Islet precursor cell (in vitro differentiated cells): ENCODE results near the gene MCF2L.
"Not testable (repeated sequence)": the region's sequence is repeated elsewhere in the genome, so short reads cannot be mapped to it uniquely, and the experiment has no call there.

Experiments used
- DNase-seq: peaks from one replicate; pipeline ENCODE4 v3.0.0-alpha.2; 2018

The MCF2L gene

DNA sequence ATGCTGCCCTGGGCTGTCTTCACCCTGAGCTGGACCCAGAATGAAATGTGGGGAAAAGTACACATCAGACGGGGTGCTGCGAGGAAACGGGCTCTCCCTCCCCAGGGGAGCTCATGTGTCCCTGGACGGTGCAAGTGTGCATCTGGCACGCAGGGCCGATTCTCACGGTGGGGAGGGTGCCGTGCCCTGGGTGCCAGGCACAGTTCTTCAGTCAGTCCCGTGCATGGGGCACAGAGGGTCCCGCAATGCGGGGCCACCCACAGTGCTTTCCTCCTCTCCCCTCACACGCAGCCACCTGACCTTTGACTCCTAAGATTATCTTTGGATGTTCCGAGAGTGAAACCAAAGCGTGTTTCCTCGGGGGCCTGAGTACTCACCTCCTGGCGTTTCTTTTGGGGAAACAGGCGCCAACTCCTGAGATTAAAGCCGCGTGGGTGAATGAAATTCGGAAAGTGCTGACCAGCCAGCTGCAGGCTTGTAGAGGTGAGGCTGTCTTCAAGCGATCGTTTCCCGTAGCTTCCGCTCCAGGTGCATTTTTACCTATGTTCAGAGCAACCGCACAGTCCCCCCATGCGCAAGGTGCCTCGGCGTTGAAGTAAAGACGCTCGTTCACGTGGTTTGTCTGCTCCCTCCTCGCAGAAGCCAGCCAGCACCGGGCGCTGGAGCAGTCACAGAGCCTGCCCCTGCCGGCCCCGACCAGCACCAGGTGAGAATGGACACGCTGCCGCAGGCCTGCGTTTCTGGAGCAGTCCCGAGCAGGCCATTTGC is 119.1 kb downstream of the MCF2L start:
- no peak for DNase-seq

DNA sequence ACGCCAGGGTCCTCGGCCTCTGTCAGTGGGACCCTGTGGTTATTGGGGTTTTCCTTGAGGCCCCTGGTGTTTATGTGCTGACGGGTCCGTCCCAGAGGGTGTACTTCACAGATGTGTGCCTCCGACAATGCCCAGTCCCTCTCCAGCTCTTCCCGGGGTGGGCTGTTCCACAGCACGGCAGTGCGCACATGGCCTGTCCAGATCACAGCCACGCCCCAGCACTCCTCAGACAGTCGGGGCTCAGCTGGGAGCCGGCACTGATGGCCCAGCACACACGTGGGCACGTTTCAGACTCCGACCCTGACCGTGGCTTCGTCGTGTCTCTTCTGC is 119.6 kb downstream of the MCF2L start:
- no peak for DNase-seq

DNA sequence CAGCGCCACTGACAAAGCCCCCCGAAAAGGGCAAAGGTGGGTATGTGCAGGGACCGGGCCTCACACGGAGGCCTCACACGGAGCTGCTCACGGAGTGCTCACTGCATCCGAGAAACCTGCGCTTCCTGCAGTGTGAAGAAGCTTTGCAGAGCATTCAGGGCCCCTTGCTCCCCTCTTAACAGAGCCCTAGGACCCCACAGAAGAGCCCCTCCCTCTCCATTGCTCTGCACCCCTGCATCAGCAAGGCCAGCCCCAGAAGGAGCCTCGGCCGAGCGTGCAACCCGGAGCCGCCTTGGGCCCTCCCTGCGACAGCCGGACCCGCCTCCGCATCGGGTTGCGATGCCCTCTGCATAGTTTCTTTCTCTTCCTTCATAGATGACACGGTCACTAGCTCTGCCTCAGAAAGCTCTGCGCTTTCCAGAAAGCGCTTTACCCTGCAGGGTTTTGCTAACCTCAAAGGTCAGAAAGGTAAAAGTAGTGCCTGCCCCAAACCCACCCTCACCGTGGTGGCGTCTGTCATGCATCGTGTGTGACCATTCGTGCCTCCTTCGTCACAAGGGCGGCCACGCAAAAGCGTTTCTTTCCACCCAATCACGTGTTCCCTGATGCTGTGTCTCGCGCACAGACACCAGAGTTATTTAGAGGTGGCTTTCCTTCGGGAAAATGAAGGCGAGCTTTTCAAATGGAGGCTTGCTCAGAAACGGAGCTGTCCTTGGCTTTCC is 120.8 kb downstream of the MCF2L start:
- no peak for DNase-seq

DNA sequence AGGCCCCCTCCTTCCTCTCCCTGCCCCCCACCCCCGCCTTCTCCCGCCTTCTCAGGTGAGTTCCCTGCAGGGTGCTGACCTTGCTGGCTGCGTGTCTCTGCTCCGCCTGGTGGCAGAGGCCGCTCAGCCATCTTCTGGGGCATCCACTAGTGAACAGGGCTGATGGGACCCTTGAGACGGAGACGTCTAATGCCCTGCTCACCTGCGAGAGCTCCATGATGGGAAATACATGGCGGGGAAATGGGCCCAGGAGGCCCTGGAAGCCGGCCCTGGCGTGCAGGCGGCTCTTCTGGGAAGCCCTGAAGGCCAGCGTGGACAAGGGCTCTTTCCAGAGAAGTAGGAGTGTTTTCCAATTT is 121.4 kb downstream of the MCF2L start:
- peak; percentile 73 for DNase-seq

DNA sequence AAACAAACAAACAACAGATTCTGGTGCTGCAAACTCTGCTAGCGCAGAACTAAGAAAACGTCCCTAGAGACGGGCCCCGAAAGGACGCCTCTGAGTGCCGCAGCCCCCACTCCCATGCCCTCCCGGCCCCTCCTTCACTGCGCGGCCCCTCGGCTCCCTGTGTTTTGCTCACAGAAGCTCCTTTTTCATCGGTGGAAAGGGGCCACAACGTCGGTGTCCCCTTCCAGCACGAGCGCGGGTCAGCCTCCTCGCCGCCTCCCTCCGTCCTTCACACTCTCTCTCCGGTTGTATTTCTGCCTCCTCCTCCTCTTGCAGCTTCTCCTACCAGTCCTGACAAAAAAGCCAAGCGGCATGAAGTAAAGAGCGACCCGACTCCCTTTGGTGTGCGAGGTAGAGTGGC is 121.8 kb downstream of the MCF2L start:
- no peak for DNase-seq

DNA sequence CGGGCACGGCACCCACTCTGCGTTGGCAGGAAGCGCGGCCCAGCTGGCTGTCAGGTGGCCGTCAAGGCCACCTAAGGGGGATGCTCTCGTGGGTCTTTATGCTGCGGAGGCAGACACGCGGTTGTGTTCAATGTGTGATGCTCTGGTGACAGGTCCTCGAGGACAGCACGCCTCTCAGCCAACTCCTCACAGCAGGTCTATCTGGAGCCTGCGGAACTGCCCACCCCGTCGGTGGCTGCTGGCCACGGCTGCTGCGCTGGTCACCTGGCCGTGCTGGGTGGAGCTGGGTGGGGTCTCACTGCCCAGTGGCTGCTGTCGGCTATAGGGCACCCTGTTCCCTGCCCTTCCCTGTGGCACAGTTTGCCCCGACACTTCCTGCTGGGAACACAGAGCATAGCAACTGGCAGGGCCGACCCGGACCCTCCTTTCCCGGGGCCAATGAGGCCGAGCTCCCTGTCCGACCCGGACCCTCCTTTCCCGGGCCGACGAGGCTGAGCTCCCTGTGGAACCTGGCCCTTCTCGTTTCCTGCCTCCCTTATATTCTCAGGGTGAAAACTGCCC is 122.3 kb downstream of the MCF2L start:
- DNase-seq: no peak

DNA sequence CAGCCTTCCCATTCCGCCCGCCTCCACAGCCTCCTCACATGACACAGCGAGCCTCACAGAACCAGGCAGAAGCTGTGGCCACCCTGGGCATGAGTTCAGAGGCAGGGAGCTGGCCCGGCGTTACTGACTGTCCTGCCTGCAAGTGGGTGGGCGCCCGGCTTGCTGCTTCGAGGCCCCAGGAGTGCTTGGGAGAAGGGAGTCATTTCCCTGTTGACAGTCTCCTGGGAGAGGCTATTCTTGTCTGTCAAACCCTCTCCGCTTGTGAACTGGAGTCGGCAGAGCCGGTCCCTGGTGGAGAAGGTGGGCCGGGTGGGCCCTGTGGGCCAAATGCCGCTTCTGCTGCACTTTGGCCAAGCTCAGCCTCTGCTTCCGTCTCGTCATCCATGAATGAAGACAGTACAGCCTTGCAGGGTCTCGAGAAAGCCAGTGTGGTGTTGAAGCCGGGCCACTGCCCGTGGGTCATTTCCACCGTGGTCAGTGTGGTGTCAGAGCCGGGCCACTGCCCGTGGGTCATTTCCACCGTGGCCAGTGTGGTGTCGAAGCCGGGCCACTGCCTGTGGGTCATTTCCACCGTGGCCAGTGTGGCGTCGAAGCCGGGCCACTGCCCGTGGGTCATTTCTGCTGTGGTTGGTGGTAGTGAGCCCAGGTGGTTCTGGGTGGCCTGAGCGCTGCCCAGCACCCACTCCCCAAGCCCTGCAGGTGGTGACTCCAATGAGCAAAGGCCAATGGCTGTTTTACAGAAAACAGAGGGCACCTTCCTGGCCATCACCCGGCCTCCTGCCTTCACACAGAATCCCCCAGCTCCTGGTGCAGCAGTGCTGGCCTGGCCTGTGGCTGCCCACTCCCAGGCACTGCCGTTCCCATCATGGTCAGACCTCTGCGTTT is 123.1 kb downstream of the MCF2L start:
- no peak for DNase-seq

DNA sequence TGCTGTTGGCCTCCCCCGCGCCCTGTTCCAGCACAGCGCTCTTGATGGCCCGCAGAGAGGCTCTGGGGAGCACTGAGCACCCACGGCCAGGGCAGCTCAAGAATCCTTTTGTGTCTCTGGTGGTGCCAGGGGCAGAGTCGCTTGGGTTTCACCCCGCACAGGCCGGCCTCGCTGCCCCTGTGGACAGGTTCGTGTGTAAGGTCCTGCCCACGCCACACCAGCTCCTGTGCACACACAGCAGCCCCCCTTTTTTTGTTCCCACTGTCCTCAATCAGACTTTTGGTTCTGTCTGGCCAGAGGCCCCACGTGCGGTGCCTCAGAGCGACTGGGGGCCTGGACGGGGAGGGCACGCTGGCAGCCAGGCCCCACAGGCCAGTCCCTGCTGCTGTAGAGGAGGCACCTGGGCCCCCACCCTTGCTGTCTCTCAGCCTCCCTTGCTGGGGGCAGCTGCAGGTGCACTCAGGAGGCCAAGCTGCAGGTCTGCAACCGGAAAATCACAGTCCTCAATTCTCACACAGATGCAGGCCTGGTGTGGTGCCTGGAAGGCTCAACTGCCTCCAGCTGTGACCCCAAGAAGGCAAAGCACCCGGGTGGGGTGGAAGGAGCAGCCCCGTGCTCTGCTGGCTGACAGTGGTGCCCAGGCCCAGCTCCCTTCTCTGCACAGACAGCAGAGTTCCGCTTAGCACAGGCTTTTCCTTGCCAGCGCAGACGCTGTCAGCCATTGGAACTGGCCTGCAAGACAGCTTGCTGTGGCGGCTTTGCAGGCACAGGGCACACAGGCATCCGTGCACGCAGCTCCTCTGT is 124.0 kb downstream of the MCF2L start:
- no peak for DNase-seq

DNA sequence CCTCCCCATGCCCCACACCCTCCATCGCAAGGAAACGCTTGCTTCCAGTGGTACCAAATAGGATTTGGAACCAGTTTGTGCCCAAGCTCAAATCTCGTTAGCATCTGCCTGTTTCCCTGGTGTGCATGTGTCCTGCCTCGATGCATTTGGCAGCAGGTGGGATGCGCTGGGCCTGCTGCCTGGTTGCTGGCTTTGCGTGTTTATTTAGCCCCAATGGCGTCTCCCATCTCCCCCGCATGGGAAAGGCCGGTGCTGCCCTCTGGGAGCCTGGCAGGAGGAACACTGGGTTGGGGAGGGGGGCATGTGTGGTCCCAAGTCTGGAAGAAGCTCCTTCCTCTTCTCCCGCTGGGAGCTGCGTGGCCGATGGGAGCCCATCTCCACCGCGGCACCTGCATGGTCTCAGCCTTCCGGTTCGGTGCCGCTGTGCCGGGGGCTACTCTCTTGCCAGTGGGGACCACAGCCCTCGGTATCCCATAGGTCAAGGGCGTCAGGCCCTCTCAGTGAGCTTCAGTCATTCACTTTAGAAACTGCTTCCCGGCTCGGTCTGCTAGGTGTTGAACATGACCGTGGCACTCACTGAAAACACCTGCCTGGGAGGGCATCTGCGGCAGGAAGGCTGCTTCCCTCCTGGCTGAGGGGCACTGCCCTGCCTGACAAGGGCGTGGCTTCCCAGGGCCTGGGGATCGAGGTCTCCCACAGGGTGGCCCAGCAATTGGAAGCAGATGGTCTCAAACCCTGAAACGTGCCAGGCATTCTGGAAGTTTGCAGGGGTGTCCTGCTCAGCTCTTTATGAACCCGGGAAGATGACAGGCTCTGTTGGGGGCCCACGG is 124.8 kb downstream of the MCF2L start:
- no peak for DNase-seq

DNA sequence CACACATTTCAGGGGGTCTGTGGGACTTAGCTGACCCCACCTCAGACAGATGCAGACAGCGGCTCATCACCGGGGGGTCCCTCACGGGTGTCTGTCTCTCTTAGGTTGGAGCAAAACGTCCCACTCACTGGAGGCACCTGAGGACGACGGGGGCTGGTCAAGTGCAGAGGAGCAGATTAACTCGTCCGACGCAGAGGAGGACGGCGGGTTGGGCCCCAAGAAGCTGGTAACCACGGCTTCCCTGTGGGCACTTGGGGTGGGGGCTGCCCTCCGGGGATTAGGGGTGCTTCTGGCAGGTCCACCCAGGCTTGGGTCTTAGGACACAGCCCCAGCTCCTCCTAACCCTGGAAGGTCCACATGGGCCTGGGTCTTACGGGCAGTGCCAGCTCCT is 125.4 kb downstream of the MCF2L start:
- no peak for DNase-seq

DNA sequence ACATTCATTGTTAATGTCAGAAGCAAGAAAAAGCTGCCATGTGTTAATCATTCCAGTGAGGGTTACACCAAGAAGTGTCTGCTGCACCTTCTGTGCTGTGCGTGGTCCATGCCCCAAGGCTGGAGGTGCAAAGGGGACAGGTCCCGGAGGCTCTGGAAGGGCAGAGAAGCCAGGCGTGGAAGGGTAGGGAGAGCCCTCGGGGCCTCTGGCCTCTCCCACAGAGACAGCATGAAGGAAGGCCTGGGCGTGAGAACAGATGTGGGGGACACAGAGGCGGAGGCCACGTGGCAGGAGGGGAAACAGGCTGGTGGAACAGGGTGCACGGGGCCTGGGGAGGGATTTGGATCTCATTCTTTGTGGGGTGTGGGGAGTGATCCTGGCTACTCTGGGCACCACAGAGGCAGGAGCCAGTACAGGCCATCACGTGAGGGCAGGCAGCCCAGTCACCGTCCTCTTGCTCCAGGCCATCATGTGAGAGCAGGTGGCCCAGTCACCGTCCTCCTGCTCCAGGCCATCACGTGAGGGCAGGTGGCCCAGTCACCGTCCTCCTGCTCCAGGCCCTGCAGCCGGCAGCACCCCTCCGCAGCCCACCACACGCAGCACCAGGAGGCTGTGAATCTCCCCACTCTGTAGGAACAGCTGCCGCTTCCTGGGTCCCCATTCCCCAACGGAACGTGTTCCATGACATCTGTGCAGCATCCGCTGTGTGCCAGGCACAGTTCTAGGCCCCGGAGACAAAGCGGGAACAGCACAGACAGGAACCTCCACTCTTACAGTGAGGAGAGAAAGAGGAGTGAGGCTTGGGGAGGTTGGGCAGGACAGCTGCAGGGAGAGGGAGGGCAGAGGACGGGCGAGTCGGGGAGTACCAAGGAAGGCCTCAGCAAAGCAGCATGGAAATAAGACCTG is 126.4 kb downstream of the MCF2L start:
- no peak for DNase-seq

DNA sequence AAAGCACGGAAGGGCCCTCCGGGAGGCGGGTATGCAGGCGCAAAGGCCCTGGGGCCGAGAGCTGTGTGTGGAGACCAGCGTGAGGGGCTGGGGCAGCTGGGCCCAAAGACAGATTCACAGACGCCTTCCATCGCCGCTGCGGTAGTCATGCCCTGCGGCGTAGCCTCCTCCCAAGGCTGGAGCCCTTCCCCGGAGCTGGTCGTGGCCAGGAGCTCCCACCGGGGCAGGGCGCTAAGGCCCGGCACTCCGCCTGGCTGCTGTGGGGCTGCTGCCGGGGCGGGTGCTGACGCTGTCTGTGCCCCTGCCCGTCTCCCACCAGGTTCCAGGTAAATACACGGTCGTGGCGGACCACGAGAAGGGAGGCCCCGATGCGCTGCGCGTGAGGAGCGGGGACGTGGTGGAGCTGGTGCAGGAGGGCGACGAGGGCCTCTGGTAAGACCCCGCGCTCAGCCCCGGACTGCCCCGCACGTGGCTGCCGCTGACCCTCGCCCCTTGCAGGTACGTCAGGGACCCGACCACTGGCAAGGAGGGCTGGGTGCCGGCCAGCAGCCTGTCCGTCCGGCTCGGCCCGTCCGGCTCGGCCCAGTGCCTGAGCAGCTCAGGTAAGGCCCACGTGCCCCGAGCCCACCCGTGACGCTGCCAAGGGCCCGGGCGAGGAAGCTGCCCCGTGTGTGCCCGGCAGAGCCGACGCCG is 127.2 kb downstream of the MCF2L start:
- DNase-seq: no peak

DNA sequence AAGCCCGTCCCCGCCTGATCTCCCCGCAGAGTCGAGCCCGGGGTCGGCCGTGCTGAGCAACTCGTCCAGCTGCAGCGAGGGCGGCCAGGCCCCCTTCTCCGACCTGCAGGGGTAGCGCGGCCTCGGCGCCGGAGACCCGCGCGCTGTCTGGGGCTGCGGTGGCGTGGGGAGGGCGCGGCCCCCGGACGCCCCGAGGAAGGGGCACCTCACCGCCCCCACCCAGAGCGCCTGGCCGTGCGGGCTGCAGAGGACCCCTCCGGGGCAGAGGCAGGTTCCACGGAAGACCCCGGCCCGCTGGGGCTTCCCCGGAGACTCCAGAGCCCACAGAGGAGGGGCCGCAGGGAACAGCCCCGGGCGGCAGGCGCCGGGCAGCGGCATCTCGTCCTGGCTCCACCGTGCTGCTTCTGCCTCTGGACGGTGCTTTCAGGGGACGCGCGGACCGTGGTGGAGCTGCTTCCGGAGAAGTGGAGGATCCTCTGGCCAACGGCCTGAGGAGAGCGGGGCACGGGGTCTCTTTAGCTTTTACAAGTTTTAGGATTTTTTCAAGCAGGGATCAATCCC is 127.8 kb downstream of the MCF2L start:
- DNase-seq: no peak

DNA sequence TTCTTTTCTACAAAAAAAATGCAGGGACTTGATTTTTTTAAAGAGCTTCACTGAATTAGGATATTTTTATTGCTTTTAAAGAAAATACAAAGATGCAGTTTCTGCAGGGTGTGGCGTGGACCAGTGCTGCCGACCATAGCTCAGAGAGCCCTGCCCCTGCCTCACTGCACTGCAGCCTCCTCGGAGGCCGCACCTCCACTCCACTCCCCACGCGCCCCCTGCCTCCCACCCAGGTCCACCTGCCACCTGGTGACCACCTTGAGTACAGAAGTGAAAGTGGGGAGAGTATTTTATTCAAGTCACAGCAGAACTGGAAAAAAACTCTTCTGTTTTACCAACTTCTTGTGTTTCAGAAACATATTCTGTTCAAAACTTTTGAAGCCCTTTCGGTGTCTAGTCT is 128.6 kb downstream of the MCF2L start:
- no peak for DNase-seq

DNA sequence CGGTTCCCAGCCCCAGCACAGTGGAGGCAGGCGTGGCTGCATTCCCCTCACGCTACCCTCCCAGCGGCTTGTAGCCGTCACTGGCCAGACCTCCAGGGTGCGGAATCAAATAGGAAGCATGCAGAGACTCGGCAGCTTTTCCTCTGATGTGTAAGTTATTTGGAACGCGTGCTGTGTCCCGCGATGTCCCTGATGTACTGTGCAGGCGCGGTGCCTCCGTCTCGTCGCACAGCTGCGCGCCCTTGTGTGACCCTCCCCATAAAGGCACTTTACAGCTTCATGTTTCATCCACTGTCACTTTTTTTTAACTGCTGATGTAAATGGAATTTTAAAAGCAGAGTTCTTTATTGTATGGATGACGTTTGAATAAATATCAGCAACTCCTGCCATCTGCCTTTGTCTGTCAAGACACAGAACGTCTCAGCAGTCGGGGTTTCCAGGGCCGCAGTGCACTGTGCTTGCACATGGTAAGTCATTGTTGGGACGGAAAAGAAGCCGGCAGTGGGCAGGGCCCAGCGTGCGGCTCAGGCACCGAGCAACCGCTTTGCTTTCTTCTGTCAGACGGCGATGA is 129.2 kb downstream of the MCF2L start:
- DNase-seq: no peak

DNA sequence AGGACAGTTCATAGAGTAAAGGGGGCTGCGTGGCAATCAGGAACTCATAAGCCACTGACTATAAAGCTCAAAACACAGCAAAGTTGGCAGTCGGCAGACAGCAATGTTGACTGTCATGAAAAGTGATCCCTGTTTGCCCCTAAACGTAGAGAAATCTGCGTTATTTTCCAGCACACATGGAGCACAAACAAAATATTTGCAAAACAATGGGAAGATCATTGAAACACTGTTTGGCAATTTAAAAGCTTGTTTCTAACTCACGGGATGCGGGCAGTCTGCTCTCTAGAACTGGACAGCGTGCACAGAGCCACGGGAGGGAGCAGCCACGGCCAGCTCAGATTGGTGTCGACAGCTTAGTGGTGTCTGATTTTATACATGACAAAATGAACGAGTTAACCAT is 130.1 kb downstream of the MCF2L start:
- no peak for DNase-seq

DNA sequence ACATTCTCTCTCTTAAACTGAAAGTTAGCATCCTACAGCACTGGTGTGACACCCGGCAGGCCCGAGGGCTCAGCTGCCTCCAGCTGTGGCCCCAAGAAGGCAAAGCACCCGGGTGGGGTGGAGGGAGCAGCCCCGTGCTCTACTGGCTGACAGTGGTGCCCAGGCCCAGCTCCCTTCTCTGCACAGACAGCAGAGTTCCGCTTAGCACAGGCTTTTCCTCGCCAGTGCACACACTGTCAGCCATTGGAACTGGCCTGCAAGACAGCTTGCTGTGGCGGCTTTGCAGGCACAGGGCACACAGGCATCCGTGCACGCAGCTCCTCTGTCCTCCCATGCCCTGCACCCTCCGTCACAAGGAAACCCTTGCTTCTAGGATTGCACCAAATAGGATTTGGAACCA is 133.3 kb downstream of the MCF2L start:
- not testable (repeated sequence) for DNase-seq

DNA sequence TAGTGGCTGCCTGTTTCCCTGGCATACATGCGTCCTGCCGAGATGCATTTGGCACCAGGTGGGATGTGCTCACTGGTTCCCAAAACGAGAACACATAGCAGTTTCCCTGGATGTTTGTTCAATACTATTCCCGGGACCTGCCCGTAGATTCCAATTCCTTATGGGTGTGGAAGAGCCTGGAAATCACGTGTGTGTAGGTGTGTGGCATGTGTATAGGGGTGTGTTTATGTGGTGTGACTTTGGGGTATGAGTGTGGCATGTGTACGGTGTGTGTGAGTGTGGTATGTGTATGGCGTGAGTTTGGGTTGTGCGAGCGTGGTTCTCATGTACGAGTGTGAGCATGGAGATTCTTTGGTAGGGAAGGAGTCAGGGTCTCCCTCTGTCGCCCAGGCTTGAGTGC is 133.7 kb downstream of the MCF2L start:
- DNase-seq: no peak

DNA sequence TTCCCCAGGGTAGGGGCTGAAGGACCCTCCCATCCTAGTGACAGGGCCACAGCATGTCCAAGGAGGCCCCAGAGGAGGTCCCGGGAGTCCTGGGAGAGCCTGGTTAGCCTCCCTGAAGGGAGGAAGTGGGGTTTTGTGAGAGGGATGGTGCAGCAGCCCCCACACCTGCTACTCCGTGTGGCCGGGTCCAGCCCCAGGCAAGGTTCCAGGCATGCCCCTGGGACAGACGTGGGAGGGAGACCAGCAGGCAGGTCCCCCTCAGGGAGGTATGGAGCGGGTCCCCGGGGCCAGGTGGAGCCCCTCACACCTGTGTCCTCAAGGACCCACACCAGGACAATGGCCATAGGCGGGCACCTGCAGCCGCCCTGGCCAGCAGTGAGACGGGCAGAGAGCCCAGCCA is 134.6 kb downstream of the MCF2L start:
- DNase-seq: no peak
